Suprapubic skin (tissue), 3 donors: Measurements from ENCODE around the gene RPL10.

Experiments used
- CTCF ChIP-seq, 2 donors: fragments of 200-600 bp in 1 of 2; fragments of 450-650 bp in 1 of 2; sonication (generic) in 1 of 2; IDR thresholded peaks; one replicate each; pipeline ENCODE4 v1.5.1; 2016 to 2019; ENCODE audit warnings: antibody characterized with exemption in 2 of 2, mild to moderate bottlenecking in 1 of 2, moderate library complexity in 1 of 2
- POLR2A ChIP-seq, 2 donors: fragments of 450-650 bp; IDR thresholded peaks; one replicate each; pipeline ENCODE4 v1.6.1; 2017; ENCODE audit warnings: antibody characterized with exemption in 2 of 2, mild to moderate bottlenecking in 2 of 2, moderate library complexity in 2 of 2

DNA sequence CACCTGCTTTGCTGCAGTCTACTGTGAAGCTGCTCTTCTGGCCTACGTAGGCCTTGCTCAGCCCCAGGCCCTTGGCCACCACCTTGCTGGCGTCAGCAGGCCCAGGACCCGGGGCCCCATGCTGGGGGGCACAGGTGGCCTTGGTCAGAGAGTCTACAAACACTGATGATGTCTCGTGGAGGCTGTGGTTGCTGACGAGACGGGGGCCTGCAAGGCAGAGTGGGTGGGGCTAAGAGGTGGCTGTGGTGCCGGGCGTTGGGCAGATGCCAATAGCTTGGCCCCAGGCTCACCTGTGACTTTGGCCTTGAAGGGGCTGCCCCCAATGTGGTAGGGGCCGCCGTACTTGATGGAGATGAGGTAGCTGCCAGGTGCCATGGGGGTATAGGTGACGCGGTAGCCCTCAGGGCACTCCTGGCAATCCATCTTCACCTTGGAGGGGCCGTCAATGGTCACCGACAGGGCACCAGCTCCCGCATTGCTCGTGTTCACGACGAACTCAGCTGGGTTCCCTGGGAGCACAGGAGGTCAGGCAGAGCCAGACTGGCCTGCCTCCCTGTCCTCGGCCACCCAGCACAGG, 48.7 kb upstream of the RPL10 start:
- no peak for TF ChIP-seq CTCF (IDR thresholded peaks at IDR 0.05)
- TF ChIP-seq POLR2A (IDR thresholded peaks at IDR 0.05), result no peak
